Sigmoid colon (tissue), 7 donors: ENCODE measurements around the gene FBXO48. TPM values are rescaled to one million over a fixed set of nuclear protein-coding genes. Genes with fewer than 3 reads are reported as not detected.

Source experiments
- DNase-seq: peaks from one replicate; pipeline ENCODE4 v3.0.0-alpha.2; 2019
- H3K27ac ChIP-seq, 4 donors: fragments of 200-600 bp; sonication (generic); one replicate each; pipeline ENCODE4 v1.5.1; 2016 to 2019; ENCODE audit warnings: mild to moderate bottlenecking in 1 of 4
- H3K27me3 ChIP-seq, 3 donors: fragments of 200-600 bp; sonication (generic); one replicate each; pipeline ENCODE4 v1.5.1; 2019; ENCODE audit warnings: mild to moderate bottlenecking in 1 of 3
- H3K36me3 ChIP-seq, 4 donors: fragments of 200-600 bp; sonication (generic); one replicate each; pipeline ENCODE4 v1.5.1; 2016 to 2019
- H3K4me1 ChIP-seq, 4 donors: fragments of 200-600 bp; sonication (generic); one replicate each; pipeline ENCODE4 v1.5.1; 2017 to 2019
- H3K4me3 ChIP-seq, 4 donors: fragments of 200-600 bp; sonication (generic); one replicate each; pipeline ENCODE4 v1.5.1; 2017 to 2019; ENCODE audit warnings: mild to moderate bottlenecking in 2 of 4, moderate library complexity in 1 of 4
- H3K9me3 ChIP-seq, 4 donors: fragments of 200-600 bp in 3 of 4; sonication (generic) in 3 of 4; one replicate each; pipeline versions ENCODE4 v1.5.1 to v1.6.1; 2013 to 2019
- EP300 ChIP-seq, 4 donors: sonication (generic); formaldehyde crosslinking; IDR thresholded peaks; one replicate each; pipeline ENCODE4 v1.6.1; 2017; ENCODE audit warnings: antibody characterized with exemption in 4 of 4
- POLR2A ChIP-seq, 2 donors: fragments of 450-650 bp; IDR thresholded peaks; one replicate each; pipeline ENCODE4 v1.6.1; 2016; ENCODE audit warnings: antibody characterized with exemption in 2 of 2, mild to moderate bottlenecking in 2 of 2, moderate library complexity in 2 of 2
- POLR2AphosphoS5 ChIP-seq, 4 donors: sonication (generic); formaldehyde crosslinking; IDR thresholded peaks; one replicate each; pipeline ENCODE4 v1.6.1; 2017; ENCODE audit warnings: antibody characterized with exemption in 4 of 4
- WGBS, 2 donors: extraction: QIAGEN DNeasy Blood & Tissue Kit; methylation state at CpG; one replicate each; pipeline ENCODE4 v1.1.7; 2013; 5-methylcytosine and 5-hydroxymethylcytosine counted together
- intact Hi-C: fragments of 100-400 bp; cut with DNase I; formaldehyde crosslinking; loops from one replicate; pipeline ENCODE4 v1.15.1; 2023
- polyA plus RNA-seq, 3 donors: library from polyadenylated mRNA; stranded (reverse); fragments of 200-250 nt; gene quantifications; one replicate each; pipeline ENCODE4 v1.2.3, GENCODE V29; 2013
- total RNA-seq, 4 donors: library from RNA; depleted of rRNA; stranded (reverse); fragments of >200 nt; gene quantifications; one replicate each; pipeline ENCODE4 v1.1.0, GENCODE V29; 2016
- TF ChIP-seq, protein P1 (sequence below), 4 experiments: fragments of 450-650 bp in 3 of 4; fragments of 200-600 bp in 1 of 4; IDR thresholded peaks; one replicate each; pipeline ENCODE4 v1.5.1; 2016 to 2019; ENCODE audit warnings: antibody characterized with exemption in 4 of 4, mild to moderate bottlenecking in 3 of 4, moderate library complexity in 2 of 4
- donor health status: healthy with polysubstance abuse.
- donor health status: Bipolar disorder and iron deficiency.
- donor health status: healthy.

Gene FBXO48
- total and polyA plus RNA-seq, 7 donors = 0.55 to 1.2 (median 0.70) TPM

DNA sequence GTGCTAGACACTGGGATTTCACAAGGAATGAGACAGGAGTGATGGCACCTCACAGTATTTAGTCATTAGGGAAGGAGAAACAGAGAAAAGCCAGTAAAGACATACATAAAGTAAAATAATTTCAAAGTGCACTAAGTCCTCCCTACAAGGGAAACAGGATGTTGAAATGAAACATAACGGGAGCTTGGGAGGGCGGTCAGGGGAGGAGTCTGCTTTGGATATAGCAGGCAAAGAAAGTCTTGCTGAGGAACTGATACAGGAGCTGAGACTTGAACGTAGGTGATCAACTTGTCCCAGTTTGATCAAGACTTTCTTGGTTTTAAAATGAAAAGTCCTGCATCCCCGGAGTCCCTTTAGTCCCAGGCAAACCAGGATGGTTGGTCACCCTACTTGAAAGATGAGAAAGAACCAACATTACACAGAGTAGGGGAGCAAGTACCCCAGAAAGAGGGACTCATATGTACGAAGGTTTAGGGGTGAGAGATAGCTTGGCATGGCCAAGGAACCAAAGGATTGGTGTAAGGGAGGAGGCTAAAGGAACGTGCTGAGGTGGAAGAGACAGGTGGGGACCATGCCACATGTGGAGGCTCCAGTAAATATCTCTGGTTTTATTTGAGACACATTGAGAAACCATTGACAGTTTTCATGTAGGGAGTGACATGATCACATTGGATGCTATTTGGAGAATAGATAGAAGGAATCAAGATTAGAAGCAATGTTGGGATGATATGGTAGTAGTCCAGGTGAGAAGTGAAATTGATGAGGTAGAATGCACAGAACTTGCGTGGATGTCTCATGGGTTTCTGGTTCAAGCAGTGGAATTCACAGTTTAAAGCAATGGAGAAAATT, 28.4 kb downstream of the FBXO48 start:
- Histone ChIP-seq H3K36me3 (no peaks in the 10 kb centered on the region), H3K9me3 (no peaks in the 10 kb centered on the region), H3K27ac (peak overlapping the region in 1 of 4 donors; percentile 8), H3K4me3 (no peak overlapping the region), H3K4me1 (peaks cover 0 to 33% (median 25%) of the 10 kb centered on the region in 4 donors), H3K27me3 (no peaks in the 10 kb centered on the region)
- WGBS, 2 donors = 67 to 85% methylated on average over 7 of the region's 7 CpGs
- intact Hi-C loops = no loop called here
- no peak for DNase-seq
- TF ChIP-seq POLR2A (IDR thresholded peaks at IDR 0.05) (no peak), POLR2AphosphoS5 (IDR thresholded peaks at IDR 0.05) (peak in 1 of 4 donors; percentile 22)

DNA sequence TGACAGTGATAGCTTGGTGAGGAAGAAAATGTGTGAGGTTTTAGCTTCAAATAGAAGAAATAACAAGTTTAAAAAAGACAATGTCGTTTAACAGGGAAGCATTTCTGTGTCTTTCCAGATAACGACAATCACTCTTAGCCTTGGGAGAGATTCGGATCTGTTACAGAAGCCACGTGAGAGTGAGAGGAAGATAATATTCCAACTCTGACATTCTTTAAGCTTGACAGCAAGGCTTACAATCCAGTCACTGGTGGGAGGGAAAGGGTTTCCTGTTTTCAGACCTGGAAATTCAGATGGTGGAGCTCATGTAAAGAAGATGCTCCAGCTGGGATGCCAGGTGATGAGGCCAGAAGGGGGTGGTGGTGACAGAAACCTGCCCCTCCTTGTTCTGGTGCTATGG, 30.8 kb downstream of the FBXO48 start:
- WGBS, 2 donors = 72 to 83% methylated on average over 4 of the region's 4 CpGs
- H3K27ac ChIP-seq = peak overlapping the region; percentile 31 to 65 (median 46)

DNA sequence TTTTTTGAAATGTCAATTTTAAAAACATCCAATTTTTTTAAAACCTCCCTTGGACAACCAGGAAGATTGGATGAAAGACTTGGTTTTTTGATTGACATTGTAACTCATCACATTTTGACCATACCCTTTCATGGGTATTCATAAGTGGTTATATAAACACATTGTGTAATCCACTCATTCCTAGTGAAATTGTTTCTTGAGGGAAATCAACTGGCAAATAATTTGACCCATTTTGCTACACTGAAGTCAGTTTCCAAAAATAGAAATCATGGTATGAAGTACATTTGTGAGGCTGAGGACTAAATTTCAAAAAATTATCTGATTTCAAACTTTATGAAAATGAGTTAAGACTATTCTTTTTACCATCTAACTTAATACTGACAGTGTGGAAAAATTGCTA, 31.5 kb downstream of the FBXO48 start:
- H3K36me3 ChIP-seq = no peaks in the 10 kb centered on the region
- H3K4me1 ChIP-seq = peaks cover 0 to 31% (median 18%) of the 10 kb centered on the region in 4 donors
- intact Hi-C loops = no loop called here
- TF ChIP-seq, protein P1, sequence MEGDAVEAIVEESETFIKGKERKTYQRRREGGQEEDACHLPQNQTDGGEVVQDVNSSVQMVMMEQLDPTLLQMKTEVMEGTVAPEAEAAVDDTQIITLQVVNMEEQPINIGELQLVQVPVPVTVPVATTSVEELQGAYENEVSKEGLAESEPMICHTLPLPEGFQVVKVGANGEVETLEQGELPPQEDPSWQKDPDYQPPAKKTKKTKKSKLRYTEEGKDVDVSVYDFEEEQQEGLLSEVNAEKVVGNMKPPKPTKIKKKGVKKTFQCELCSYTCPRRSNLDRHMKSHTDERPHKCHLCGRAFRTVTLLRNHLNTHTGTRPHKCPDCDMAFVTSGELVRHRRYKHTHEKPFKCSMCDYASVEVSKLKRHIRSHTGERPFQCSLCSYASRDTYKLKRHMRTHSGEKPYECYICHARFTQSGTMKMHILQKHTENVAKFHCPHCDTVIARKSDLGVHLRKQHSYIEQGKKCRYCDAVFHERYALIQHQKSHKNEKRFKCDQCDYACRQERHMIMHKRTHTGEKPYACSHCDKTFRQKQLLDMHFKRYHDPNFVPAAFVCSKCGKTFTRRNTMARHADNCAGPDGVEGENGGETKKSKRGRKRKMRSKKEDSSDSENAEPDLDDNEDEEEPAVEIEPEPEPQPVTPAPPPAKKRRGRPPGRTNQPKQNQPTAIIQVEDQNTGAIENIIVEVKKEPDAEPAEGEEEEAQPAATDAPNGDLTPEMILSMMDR (IDR thresholded peaks at IDR 0.05) = no peak
- no peak for TF ChIP-seq POLR2A (IDR thresholded peaks at IDR 0.05)
- no peak for TF ChIP-seq EP300 (IDR thresholded peaks at IDR 0.05)
- TF ChIP-seq POLR2AphosphoS5 (IDR thresholded peaks at IDR 0.05) = no peak
- DNase-seq = no peak
- no peaks in the 10 kb centered on the region for H3K9me3 ChIP-seq
- H3K4me3 ChIP-seq = no peak overlapping the region
- H3K27me3 ChIP-seq = no peaks in the 10 kb centered on the region
- peak overlapping the region; percentile 31 to 65 (median 46) for H3K27ac ChIP-seq

More for the DNA sequence above, 30.8 kb downstream of the FBXO48 start:
- peaks cover 0 to 32% (median 22%) of the 10 kb centered on the region in 4 donors for H3K4me1 ChIP-seq
- H3K9me3 ChIP-seq = no peaks in the 10 kb centered on the region
- DNase-seq = no peak
- H3K36me3 ChIP-seq = no peaks in the 10 kb centered on the region
- TF ChIP-seq POLR2AphosphoS5 (IDR thresholded peaks at IDR 0.05) (no peak), POLR2A (IDR thresholded peaks at IDR 0.05) (no peak), EP300 (IDR thresholded peaks at IDR 0.05) (no peak)
- TF ChIP-seq, protein P1 (IDR thresholded peaks at IDR 0.05) = no peak
- H3K4me3 ChIP-seq = no peak overlapping the region
- H3K27me3 ChIP-seq = no peaks in the 10 kb centered on the region
- intact Hi-C loops = no loop called here

DNA sequence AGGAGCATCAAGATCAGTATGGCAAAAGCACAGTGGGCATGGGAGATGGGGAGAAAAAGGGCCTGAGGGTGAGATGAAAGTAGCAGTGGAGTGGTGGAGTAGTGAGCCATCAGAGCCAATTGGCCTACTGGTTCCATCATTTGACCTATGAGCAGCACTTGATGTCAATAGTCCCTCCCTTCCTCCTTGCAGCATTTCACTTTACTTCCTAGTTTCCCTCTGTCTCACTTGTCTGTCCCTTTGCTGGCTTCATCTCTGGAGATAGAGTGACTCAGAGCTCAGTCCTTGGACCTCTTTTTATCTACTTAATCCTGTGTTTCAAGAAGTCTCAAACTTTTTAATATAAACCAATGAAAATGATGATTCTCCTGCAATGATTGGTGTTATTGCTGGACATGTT, 32.1 kb downstream of the FBXO48 start:
- intact Hi-C loops = no loop called here
- no peaks in the 10 kb centered on the region for H3K36me3 ChIP-seq
- H3K4me3 ChIP-seq = no peak overlapping the region
- peak overlapping the region in 2 of 4 donors; percentile 43 to 49 for H3K27ac ChIP-seq
- DNase-seq = no peak
- no peaks in the 10 kb centered on the region for H3K27me3 ChIP-seq
- peaks cover 0 to 24% (median 12%) of the 10 kb centered on the region in 4 donors for H3K4me1 ChIP-seq
- H3K9me3 ChIP-seq = no peaks in the 10 kb centered on the region
- no peak for TF ChIP-seq EP300 (IDR thresholded peaks at IDR 0.05)

DNA sequence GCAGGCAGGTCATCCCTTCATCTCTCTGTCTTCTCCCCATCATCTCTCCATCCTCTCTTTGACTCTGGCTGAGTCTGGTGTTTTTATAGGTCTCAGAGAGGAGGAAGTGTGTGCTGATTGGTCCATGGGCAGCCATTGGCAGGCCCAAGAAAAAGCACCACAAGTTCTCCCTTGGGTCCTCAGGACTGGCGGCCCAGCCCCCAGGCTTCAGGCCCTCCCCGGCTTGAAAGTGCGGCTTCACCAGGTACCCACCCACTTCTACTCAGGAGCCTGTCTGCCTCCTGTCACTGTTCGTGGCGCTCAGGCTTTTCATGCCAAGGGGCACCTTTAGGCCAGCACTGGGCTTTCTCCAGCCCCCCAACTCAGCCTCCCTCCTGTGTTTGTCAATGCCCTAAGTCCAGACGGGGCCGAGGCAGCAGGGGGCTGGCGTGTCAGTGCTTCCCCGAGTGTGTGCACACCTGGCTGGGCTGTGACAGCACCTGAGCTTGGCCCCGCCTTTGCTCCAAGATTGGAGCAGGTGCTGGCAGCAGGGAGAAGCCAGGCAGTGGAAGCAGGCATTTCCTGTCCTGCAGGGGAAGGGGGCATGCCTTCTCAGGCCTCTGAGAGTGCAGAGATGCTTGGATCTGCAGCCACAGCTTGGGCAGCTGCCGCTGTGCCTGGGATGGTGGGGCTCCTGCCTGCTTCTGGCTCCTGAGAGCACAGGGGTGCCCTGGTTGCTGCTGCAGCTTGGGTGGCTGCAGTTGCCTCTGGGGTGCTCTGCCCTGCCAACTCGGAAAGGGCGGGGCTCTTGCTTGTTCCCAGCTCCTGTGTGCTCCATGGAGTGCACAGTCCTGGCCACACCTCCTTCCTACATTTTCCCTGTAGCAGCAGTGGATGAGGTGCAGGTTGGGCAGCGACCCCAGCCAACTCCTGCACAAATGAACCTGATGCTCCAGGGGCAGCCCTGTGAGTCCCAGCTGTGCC, 34.1 kb downstream of the FBXO48 start:
- Histone ChIP-seq H3K4me3 (no peak overlapping the region), H3K4me1 (peaks cover 0 to 31% (median 15%) of the 10 kb centered on the region in 4 donors), H3K36me3 (no peaks in the 10 kb centered on the region), H3K27ac (no peak overlapping the region), H3K27me3 (no peaks in the 10 kb centered on the region), H3K9me3 (no peaks in the 10 kb centered on the region)
- DNase-seq = no peak
- 43 to 74% methylated on average over 14 of the region's 14 CpGs for WGBS, 2 donors
- TF ChIP-seq POLR2AphosphoS5 (IDR thresholded peaks at IDR 0.05) (no peak), EP300 (IDR thresholded peaks at IDR 0.05) (no peak), POLR2A (IDR thresholded peaks at IDR 0.05) (no peak)
- TF ChIP-seq, protein P1 (IDR thresholded peaks at IDR 0.05) = no peak
- intact Hi-C loops = no loop called here
